Right atrium auricular region (tissue), 2 donors: ENCODE results near the gene WWC2. TPM values are rescaled to one million over a fixed set of nuclear protein-coding genes. Genes with fewer than 3 reads are reported as not detected.

ENCODE experiments used
- DNase-seq: peaks from one replicate; pipeline ENCODE4 v3.0.0-alpha.2; 2019; ENCODE audit warnings: low spot score
- H3K27ac ChIP-seq, 2 donors: fragments of 200-600 bp; sonication (generic); 1 replicate in 1 of 2; 2 replicates in 1 of 2; pipeline ENCODE4 v1.5.1; 2016 to 2019
- H3K27me3 ChIP-seq, 2 donors: fragments of 200-600 bp; sonication (generic); one replicate each; pipeline versions ENCODE4 v1.5.1 to v1.6.0; 2017 to 2019
- H3K36me3 ChIP-seq: fragments of 200-600 bp; sonication (generic); one replicate; pipeline ENCODE4 v1.5.1; 2016
- H3K4me1 ChIP-seq, 2 donors: fragments of 200-600 bp; sonication (generic); one replicate each; pipeline versions ENCODE4 v1.5.1 to v1.6.0; 2017 to 2019
- H3K4me3 ChIP-seq, 2 donors: fragments of 200-600 bp; sonication (generic); 1 replicate in 1 of 2; 2 replicates in 1 of 2; pipeline ENCODE4 v1.5.1; 2017 to 2019; ENCODE audit warnings: mild to moderate bottlenecking in 1 of 2, moderate library complexity in 1 of 2
- H3K9me3 ChIP-seq, 2 donors: fragments of 200-600 bp; sonication (generic); one replicate each; pipeline ENCODE4 v1.5.1; 2019
- total RNA-seq, 2 donors: library from RNA; depleted of rRNA; stranded (reverse); fragments of >200 nt; gene quantifications; one replicate each; pipeline ENCODE4 v1.1.0, GENCODE V29; 2016
- TF ChIP-seq, protein P1 (sequence below), 2 donors: fragments of 200-600 bp; sonication (generic); IDR thresholded peaks; one replicate each; pipeline ENCODE4 v1.5.1; 2019; ENCODE audit warnings: antibody characterized with exemption in 2 of 2

The WWC2 gene
- total RNA-seq, 2 donors from 2014 or later: 22.4 to 22.7 TPM

GRCh38 chr4:183165376-183165775 lies 66.3 kb downstream of the WWC2 start:
- H3K36me3 ChIP-seq: no peaks in the 10 kb centered on the region
- TF ChIP-seq, protein P1, sequence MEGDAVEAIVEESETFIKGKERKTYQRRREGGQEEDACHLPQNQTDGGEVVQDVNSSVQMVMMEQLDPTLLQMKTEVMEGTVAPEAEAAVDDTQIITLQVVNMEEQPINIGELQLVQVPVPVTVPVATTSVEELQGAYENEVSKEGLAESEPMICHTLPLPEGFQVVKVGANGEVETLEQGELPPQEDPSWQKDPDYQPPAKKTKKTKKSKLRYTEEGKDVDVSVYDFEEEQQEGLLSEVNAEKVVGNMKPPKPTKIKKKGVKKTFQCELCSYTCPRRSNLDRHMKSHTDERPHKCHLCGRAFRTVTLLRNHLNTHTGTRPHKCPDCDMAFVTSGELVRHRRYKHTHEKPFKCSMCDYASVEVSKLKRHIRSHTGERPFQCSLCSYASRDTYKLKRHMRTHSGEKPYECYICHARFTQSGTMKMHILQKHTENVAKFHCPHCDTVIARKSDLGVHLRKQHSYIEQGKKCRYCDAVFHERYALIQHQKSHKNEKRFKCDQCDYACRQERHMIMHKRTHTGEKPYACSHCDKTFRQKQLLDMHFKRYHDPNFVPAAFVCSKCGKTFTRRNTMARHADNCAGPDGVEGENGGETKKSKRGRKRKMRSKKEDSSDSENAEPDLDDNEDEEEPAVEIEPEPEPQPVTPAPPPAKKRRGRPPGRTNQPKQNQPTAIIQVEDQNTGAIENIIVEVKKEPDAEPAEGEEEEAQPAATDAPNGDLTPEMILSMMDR (IDR thresholded peaks at IDR 0.05): no peak
- H3K4me3 ChIP-seq: no peak overlapping the region
- H3K27me3 ChIP-seq: no peaks in the 10 kb centered on the region
- no peaks in the 10 kb centered on the region for H3K9me3 ChIP-seq
- DNase-seq: no peak
- peaks cover 0 to 34% of the 10 kb centered on the region in 2 donors for H3K4me1 ChIP-seq
- peak overlapping the region; percentile 26 to 64 for H3K27ac ChIP-seq

DNA sequence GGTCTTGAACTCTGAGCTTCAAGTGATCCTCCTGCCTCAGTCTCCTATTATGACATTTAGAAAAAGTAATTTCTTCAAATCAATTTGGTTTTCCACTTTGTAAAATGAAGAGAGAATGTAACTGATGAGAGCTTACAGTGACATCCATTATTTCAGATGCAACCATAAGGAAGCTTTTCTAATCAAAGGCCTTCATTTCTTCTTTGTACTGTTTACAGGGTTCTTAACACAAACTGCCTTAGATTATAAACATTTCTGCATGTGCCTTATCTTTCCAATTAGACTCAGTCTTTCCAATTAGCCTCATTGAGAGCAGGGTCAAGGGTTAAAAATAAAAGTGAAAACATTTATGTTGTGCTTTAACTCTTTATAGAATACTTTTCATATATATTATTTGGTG lies 71.8 kb downstream of the WWC2 start:
- no peaks in the 10 kb centered on the region for H3K9me3 ChIP-seq
- H3K27me3 ChIP-seq: no peaks in the 10 kb centered on the region
- H3K4me3 ChIP-seq: no peak overlapping the region
- H3K4me1 ChIP-seq: peaks cover 0 to 41% of the 10 kb centered on the region in 2 donors
- H3K27ac ChIP-seq: no peak overlapping the region
- TF ChIP-seq, protein P1 (IDR thresholded peaks at IDR 0.05): no peak
- no peak for DNase-seq
- no peaks in the 10 kb centered on the region for H3K36me3 ChIP-seq

DNA sequence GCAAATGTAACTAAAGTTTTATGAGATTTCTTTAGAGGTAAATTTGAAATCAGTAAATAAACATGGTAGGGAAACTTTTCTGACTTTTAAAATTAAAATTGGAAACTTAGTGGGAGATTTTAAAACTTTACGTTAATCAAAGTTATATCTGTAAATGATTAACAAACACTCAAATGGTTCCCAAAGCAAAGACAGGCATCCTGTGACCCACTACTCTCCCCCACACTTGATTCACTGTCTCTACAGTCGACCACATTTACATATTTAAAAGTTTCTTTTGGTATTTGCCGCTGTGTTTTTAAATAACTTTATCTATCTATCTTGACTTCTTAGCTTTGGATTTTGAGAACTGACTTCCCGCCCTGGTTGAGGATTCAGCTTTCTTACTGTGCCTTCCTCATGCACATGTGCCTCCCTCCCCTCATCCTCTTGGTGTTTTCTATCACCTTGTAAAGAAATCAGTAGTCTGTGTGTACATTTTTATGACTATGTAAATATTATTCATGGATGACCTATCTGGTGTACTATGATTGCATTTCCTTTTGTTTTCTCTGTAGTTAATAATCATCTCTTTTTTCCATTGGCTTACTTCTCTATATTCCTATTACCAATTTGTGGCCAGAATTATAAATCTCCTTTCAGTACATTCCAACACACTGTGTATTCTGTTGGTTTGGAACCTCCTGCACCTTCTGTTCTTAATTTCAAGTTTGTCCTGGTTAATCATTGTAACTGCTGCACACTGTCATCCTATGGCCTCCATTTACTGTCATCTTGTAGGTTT lies 72.6 kb downstream of the WWC2 start:
- H3K4me3 ChIP-seq: no peak overlapping the region
- H3K36me3 ChIP-seq: no peaks in the 10 kb centered on the region
- peaks cover 0 to 36% of the 10 kb centered on the region in 2 donors for H3K4me1 ChIP-seq
- H3K27ac ChIP-seq: no peak overlapping the region
- TF ChIP-seq, protein P1 (IDR thresholded peaks at IDR 0.05): no peak
- H3K9me3 ChIP-seq: no peaks in the 10 kb centered on the region
- H3K27me3 ChIP-seq: no peaks in the 10 kb centered on the region
- DNase-seq: no peak

- Histone ChIP-seq H3K4me3 (no peak overlapping the region), H3K9me3 (no peaks in the 10 kb centered on the region), H3K4me1 (peaks cover 0 to 36% of the 10 kb centered on the region in 2 donors), H3K36me3 (no peaks in the 10 kb centered on the region), H3K27ac (no peak overlapping the region), H3K27me3 (no peaks in the 10 kb centered on the region)
- DNase-seq: no peak
- TF ChIP-seq, protein P1 (IDR thresholded peaks at IDR 0.05): no peak
Measured at GRCh38 chr4:183172881-183173280, 73.8 kb downstream of the WWC2 start.

GRCh38 chr4:183173580-183174526 lies 74.8 kb downstream of the WWC2 start:
- TF ChIP-seq, protein P1 (IDR thresholded peaks at IDR 0.05): no peak
- H3K36me3 ChIP-seq: no peaks in the 10 kb centered on the region
- no peak overlapping the region for H3K4me3 ChIP-seq
- H3K27me3 ChIP-seq: no peaks in the 10 kb centered on the region
- no peaks in the 10 kb centered on the region for H3K9me3 ChIP-seq
- DNase-seq: no peak
- no peak overlapping the region for H3K27ac ChIP-seq
- peaks cover 0 to 36% of the 10 kb centered on the region in 2 donors for H3K4me1 ChIP-seq
